Measurements from ENCODE around the gene INHBE.
"Not testable (repeated sequence)": the region's sequence is repeated elsewhere in the genome, so short reads cannot be mapped to it uniquely, and the experiment has no call there.

Gene INHBE

GRCh38 chr12:57431654-57432188, 23.4 kb upstream of the INHBE start:
- TF ChIP-seq, protein P1, sequence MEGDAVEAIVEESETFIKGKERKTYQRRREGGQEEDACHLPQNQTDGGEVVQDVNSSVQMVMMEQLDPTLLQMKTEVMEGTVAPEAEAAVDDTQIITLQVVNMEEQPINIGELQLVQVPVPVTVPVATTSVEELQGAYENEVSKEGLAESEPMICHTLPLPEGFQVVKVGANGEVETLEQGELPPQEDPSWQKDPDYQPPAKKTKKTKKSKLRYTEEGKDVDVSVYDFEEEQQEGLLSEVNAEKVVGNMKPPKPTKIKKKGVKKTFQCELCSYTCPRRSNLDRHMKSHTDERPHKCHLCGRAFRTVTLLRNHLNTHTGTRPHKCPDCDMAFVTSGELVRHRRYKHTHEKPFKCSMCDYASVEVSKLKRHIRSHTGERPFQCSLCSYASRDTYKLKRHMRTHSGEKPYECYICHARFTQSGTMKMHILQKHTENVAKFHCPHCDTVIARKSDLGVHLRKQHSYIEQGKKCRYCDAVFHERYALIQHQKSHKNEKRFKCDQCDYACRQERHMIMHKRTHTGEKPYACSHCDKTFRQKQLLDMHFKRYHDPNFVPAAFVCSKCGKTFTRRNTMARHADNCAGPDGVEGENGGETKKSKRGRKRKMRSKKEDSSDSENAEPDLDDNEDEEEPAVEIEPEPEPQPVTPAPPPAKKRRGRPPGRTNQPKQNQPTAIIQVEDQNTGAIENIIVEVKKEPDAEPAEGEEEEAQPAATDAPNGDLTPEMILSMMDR (IDR thresholded peaks at IDR 0.05; ENCODE audit: low read depth, low read length, missing control alignments): no peak
- H3K4me3 ChIP-seq (ENCODE audit: low read depth, low read length): no peak overlapping the region

DNA sequence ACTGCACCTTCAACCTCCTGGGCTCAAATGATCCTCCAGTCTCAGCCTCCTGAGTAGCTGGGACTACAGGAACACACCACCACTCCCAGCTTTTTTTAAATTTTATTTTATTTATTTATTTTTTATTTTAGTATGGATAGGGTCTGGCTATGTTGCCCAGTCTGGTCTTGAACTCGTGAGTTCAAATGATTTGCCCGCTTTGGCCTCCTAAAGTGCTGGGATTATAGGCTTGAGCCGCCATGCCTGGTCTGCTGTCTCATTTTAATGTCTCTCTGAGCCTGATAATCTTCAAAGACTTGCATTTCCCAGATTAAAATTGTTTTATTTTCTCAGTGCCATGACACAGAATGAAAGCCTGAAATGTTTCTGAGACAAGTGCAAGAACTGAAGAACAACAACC, 21.7 kb upstream of the INHBE start:
- no peak for DNase-seq (ENCODE audit: low read depth)
- in situ Hi-C loops (cut with HindIII; ENCODE audit: low sequenced_read_pairs): no loop called here
- TF ChIP-seq, protein P1 (IDR thresholded peaks at IDR 0.05; ENCODE audit: low read depth, low read length, missing control alignments): no peak
- H3K4me3 ChIP-seq (ENCODE audit: low read depth, low read length): no peak overlapping the region

More at GRCh38 chr12:57431654-57432188, 23.4 kb upstream of the INHBE start:
- no peak for DNase-seq (ENCODE audit: low read depth)
- in situ Hi-C loops (cut with HindIII; ENCODE audit: low sequenced_read_pairs): no loop called here

DNA sequence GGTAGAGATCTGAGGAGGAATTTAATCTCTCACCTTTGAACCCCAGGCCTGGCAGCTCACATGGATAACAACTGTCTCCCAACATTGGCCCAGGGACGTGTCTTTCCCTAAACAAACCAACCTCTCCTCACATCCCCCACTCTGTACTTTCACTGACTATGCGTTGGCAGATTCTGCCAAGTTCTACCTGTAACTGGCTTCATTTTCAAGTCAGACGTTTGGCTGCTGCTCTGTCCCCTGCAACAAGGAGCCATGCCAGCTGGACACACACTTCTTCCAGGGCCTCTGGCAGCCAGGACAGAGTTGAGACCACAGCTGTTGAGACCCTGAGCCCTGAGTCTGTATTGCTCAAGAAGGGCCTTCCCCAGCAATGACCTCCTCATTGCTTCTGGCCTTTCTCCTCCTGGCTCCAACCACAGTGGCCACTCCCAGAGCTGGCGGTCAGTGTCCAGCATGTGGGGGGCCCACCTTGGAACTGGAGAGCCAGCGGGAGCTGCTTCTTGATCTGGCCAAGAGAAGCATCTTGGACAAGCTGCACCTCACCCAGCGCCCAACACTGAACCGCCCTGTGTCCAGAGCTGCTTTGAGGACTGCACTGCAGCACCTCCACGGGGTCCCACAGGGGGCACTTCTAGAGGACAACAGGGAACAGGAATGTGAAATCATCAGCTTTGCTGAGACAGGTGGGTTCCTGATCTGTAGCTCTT, 20.4 kb upstream of the INHBE start, which contains the start of gene INHBC:
INHBC (plus strand) TSS at position 268 of the 707 bp plus-strand sequence; CDS start at position 371, 103 bp downstream.
- in situ Hi-C loops (cut with HindIII; ENCODE audit: low sequenced_read_pairs): no loop called here
- TF ChIP-seq, protein P1 (IDR thresholded peaks at IDR 0.05; ENCODE audit: low read depth, low read length, missing control alignments): no peak
- DNase-seq (ENCODE audit: low read depth): no peak
- H3K4me3 ChIP-seq (ENCODE audit: low read depth, low read length): no peak within 1 kb of the TSS

DNA sequence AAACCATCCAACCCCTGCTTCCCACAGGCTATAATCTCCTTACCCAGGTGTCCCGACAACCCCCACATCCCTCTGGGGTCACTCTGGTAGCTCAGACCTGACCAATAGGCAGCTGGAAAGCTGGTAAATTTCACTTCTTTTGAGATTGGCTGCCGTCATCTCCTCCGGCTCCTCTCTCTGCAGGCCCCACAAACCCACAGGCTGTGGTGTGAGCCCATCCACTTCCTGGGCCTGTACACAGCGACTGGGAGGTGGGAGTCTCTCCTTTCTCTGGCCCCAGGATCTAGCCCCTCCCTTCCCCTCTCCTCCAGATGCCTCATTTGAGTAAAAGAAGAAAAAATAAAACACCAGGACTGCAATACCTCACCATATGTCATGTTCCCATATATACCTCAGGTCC, 19.8 kb upstream of the INHBE start:
- TF ChIP-seq, protein P1 (IDR thresholded peaks at IDR 0.05; ENCODE audit: low read depth, low read length, missing control alignments): no peak
- no peak overlapping the region for H3K4me3 ChIP-seq (ENCODE audit: low read depth, low read length)
- no peak for DNase-seq (ENCODE audit: low read depth)
- in situ Hi-C loops (cut with HindIII; ENCODE audit: low sequenced_read_pairs): no loop called here

DNA sequence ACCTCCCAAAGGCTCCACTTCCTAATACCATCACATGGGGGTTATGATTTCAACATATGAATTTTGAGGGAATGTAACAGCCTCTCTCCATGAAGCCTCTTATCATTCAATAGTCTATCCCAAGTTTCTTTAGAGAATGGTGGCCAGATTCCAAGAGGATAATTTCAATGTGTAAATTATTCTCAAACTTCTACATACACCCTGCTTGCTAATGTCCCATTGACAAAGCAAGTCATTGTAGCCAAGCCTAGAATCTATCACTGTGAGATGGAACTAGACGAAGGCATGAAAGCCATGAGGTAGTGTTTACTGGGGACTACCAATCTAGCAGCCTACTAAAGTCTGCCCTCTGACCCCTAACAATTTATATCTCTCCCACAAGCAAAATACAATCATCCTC, 16.7 kb upstream of the INHBE start:
- no peak for DNase-seq (ENCODE audit: low read depth)
- TF ChIP-seq, protein P1 (IDR thresholded peaks at IDR 0.05; ENCODE audit: low read depth, low read length, missing control alignments): no peak
- H3K4me3 ChIP-seq (ENCODE audit: low read depth, low read length): no peak overlapping the region
- in situ Hi-C loops (cut with HindIII; ENCODE audit: low sequenced_read_pairs): no loop called here

DNA sequence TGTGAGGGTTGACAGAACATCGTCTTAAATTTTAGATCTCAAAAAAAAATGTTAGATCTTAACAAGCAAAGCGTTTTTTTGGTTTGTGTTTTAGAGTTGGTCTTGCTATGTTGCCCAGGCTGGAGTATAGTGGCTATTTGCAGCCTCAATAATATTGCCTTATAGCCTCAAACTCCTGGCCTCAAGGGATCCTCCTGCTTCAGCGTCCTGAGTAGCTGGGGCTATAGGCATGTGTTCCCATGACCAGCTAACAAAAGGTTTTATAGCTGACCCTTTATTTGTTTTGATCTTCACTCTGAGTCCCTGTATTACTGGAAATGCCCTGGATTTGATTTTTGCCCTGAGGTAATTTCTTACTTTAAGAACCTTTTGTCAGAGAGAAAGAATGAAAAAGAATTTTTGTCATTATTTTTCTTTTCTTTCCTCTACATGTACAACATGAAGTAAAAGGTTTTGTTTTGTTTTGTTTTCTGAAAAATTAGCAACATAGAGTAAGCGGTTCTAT, 15.3 kb upstream of the INHBE start:
- in situ Hi-C loops (cut with HindIII; ENCODE audit: low sequenced_read_pairs): no loop called here
- no peak for DNase-seq (ENCODE audit: low read depth)
- TF ChIP-seq, protein P1 (IDR thresholded peaks at IDR 0.05; ENCODE audit: low read depth, low read length, missing control alignments): no peak
- H3K4me3 ChIP-seq (ENCODE audit: low read depth, low read length): no peak overlapping the region

DNA sequence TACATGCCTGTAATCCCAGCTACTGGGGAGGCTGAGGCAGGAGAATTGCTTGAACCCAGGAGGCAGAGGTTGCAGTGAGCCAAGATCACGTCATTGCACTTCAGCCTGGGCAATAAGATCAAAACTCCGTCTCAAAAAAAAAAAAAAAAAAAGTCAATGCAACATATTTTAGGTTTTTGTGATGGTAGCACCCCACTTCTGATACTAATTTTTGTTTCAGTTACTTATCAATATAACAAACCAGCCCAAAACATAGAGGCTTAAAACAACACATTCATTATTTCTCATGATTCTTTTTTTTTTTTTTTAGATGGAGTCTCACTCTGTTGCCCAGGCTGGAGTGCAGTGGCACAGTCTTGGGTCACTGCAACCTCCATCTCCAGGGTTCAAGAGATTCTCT, 13.7 kb upstream of the INHBE start:
- DNase-seq (ENCODE audit: low read depth); H3K4me3 ChIP-seq (ENCODE audit: low read depth, low read length); in situ Hi-C loops (cut with HindIII; ENCODE audit: low sequenced_read_pairs): not testable (repeated sequence)
